GM12892 (cell line): ENCODE results near the gene GATA6.

Experiments used
- POLR2A ChIP-seq: IDR thresholded peaks from 2 replicates; pipeline ENCODE4 v1.6.1; 2011; ENCODE audit warnings: low read depth, low read length, control low read depth
- POLR2AphosphoS5 ChIP-seq: IDR thresholded peaks from 2 replicates; pipeline ENCODE4 v1.6.1; 2011; ENCODE audit warnings: low read depth, low read length, control low read depth

DNA sequence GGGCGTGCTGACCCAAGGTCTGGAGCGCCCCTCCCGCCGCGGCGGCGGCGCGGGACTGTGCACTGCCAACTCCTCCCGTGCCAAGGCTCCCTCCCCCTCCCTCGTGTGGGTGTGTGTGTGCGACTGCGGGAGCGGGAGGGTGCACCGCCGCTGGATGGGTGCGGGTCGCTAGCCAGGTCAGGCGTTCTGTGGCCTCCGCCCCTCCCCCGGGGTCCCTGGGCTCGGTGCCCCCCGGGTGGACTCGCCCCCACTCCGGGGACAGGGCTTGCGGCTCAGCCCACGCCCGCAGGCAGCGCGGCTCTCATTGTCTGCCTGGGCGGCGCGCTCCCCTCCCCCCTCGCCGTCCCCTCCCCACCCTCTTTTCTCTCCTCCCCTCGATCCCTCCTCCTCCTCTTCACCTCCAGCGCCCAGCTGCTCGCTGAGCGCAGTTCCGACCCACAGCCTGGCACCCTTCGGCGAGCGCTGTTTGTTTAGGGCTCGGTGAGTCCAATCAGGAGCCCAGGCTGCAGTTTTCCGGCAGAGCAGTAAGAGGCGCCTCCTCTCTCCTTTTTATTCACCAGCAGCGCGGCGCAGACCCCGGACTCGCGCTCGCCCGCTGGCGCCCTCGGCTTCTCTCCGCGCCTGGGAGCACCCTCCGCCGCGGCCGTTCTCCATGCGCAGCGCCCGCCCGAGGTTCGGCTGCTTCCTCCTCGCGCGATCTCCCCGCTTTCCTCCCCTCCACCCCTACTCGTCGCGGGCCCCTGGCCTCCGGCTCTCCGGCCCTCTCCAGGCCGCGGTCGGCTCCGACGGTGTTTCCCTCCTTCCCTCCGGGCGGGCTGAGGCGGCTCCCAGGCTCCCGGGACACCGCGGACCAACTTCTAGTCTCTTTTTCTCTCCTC, at the start of gene GATA6:
- TF ChIP-seq POLR2AphosphoS5 (no peak), POLR2A (no peak)
